HG03469 (cell line): ENCODE results near the gene KCNA1.

Experiments used
- ATAC-seq: cut with Tn5 transposase; IDR thresholded peaks from one replicate; pipeline ENCODE4 v1.9.1; 2021; ENCODE audit warnings: mild to moderate bottlenecking, moderate library complexity, moderate number of reproducible peaks; ENCODE audit not compliant: unreplicated experiment

Gene KCNA1

DNA sequence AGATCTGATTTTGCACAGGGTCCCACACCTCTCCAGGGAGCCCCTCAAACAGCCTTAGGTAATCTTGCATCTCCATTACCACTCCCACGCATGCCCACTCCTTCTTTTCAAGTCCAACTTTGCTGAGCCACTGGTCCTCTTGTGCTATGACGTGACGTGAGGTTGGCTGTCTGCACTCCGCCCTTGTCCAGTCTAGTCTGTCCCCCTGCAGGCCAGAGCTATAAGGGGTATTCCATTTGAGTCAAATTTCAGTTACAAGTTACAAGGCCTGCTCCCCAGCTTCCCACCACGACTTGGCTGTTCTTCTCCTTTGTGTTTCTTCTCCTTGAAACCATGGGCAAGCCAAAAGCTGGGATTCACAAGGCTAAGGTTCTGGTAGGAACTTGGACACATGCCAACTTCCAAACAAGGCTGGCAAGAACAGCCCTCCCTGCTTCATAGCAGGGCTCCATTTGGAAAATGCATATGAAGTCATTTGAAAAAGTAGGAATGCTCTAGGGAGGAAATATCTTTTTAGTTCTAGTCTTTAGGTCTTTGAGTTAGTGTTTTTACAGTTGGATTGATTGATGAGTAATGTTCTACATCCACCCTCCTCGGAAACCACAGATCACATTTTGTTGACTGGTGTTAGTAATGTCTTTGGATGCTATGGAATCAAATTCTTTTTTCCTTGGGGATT, 49.1 kb downstream of the KCNA1 start:
- ATAC-seq, result no peak

DNA sequence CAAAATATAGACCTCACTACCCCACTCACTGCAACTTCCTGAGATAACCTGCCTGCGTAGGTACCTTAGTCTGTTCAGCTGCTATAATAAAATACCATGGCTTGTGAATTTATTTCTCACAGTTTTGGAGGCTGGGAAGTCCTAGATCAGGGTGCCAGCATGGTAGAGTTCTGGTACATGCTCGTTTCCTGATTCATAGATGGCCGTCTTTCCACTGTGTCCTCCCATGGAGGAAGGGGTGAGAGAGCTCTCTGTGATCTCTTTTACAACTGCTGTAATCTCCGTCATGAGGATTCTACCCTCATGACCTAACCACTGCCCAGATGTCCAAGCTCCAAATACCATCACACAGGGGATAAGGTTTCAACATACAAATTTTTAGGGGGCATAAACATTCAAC, 49.7 kb downstream of the KCNA1 start:
- ATAC-seq, result no peak

DNA sequence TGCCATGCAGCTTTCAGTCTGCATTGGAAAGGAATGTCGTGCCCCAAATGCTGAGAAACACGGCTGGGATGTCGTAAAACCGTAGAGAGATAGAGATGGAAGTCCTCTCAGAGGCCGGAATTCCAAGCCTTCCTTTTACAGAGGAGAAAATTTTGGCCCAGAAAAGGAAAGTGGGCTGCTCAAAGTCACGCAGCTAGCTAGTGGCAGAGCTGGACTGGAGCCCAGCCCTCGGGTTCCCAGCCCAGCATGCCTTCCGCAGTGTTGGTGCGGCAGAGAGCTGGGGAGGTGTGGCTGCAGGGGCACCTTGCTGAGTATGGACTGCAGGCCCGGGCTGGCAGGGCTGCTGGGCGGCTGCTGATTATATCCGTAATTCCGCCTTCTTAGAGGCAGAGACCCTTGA, 50.3 kb downstream of the KCNA1 start:
- ATAC-seq, result no peak

DNA sequence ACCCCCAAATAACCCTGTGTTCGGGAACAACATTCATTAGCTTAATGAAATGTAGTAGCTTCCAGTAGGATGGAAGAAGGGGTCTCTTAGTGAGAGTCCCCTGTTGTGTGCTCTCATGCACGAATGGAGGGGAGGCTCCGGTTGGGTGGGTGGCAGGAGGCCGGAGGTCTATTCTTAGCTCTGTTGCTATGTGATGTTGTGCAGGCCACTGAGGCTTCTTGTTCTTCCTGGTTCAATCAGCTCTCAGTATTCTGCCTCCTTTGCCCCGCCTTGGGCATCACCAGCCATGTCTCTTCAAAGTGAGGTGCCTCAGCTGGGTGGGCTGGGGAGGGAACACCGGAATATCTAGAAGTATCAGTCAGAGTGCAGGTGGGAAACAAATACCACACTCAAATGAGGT, 50.8 kb downstream of the KCNA1 start:
- no peak for ATAC-seq

DNA sequence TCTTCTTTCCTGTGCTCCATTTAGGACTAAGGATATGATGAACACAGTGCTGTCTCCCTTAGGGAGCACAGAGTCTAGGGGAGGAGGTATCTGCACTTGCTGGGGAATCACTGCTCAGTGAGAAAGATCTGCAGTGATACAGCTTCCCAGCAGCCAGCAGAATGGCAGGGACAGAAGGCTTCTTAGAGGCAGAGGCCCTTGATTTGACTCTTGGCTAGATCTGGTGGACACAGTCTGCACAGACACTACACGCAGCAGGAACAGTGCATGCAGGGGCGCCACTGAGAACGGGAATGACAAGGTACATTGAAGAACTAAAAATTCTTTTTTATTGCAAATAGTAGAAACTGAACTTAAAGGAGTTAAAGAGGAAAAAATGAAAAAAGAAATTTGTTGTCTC, 51.6 kb downstream of the KCNA1 start:
- ATAC-seq, result no peak

GRCh38 chr12:4962539-4963486, 53.1 kb downstream of the KCNA1 start:
- ATAC-seq, result no peak
